Activated CD4-positive, alpha-beta T cell treated with anti-CD3 and anti-CD28 coated beads for 36 hours (primary cell): ENCODE results near the gene ODAD2. TPM values are rescaled to one million over a fixed set of nuclear protein-coding genes. Genes with fewer than 3 reads are reported as not detected.

Experiments
- ATAC-seq: fragments of 200-7000 bp; cut with Tn5 transposase; one replicate; pipeline ENCODE4 v1.10.0; 2021; ENCODE audit warnings: mild to moderate bottlenecking, moderate library complexity
- CTCF ChIA-PET: fragments of 350-600 bp; sonication (Branson Sonifier 250); formaldehyde crosslinking; loops from one replicate; lab custom pipeline; 2021; ENCODE audit warnings: antibody characterized with exemption; lab: Charles Lee
- POLR2A ChIA-PET: fragments of 350-600 bp; sonication (Branson Sonifier 250); formaldehyde crosslinking; loops from one replicate; lab custom pipeline; 2021; ENCODE audit warnings: antibody characterized with exemption, inconsistent platforms; lab: Charles Lee
- DNase-seq: peaks from one replicate; pipeline ENCODE4 v3.0.0-alpha.2; 2020
- H3K27ac Mint-ChIP-seq: one replicate; pipeline ENCODE4 v1.8.0; 2021; ENCODE audit warnings: mixed read lengths
- H3K27me3 Mint-ChIP-seq: one replicate; pipeline ENCODE4 v1.8.0; 2021; ENCODE audit warnings: mixed read lengths
- H3K36me3 Mint-ChIP-seq: one replicate; pipeline ENCODE4 v1.8.0; 2021; ENCODE audit warnings: low read depth, mixed read lengths
- H3K4me1 Mint-ChIP-seq: one replicate; pipeline ENCODE4 v1.8.0; 2021; ENCODE audit warnings: mixed read lengths
- H3K4me3 Mint-ChIP-seq: one replicate; pipeline ENCODE4 v1.8.0; 2021; ENCODE audit warnings: mild to moderate bottlenecking, moderate library complexity, mixed read lengths
- H3K9me3 Mint-ChIP-seq: one replicate; pipeline ENCODE4 v1.8.0; 2021; ENCODE audit warnings: low read depth, mixed read lengths
- intact Hi-C, 2 experiments: fragments of 100-400 bp; cut with DNase I in 1 of 2; cut with micrococcal nuclease in 1 of 2; formaldehyde crosslinking; loops; one replicate each; pipeline versions ENCODE4 v1.14.2 to v1.15.1; 2022 to 2024; cut with DNase I, micrococcal nuclease
- total RNA-seq, 2 experiments: library from RNA; stranded (reverse); gene quantifications; one replicate each; pipeline ENCODE4 v1.2.3, GENCODE V29; 2021

Gene ODAD2
- total RNA-seq, 2 experiments from 2014 or later = 0.23 TPM; not detected in 1

- H3K9me3 Mint-ChIP-seq = no peaks in the 10 kb centered on the region
- intact Hi-C loops = no loop called here
- no peaks in the 10 kb centered on the region for H3K36me3 Mint-ChIP-seq
- no peak overlapping the region for H3K4me3 Mint-ChIP-seq
- DNase-seq (no peak), ATAC-seq (no peak)
- H3K4me1 Mint-ChIP-seq = no peaks in the 10 kb centered on the region
- ChIA-PET CTCF (no interaction called here), POLR2A (no interaction called here)
- H3K27ac Mint-ChIP-seq = no peak overlapping the region
- H3K27me3 Mint-ChIP-seq = peaks cover 32% of the 10 kb centered on the region
Observed at GRCh38 chr10:27801171-27801785, 197.6 kb downstream of the ODAD2 start.

DNA sequence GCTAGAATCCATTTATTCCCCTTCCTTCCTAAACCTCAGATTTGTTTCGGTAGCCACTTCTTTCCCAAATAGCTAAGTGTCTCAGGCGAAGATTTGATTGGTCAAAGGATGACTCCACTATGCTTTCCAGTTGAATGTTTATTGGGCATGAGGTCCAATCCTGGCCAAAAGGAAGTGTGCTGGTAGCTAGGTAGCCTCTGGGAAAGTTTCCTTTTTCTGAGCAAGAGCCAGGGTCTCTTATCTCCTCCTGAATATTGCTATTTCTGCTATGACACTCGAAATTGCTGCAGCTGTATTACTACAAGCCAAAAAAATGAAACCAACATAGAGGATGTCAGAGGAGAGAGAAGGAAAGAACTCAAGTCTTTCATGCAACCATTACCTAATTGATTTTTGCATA, 199.8 kb downstream of the ODAD2 start:
- Mint-ChIP-seq H3K4me3 (no peak overlapping the region), H3K36me3 (no peaks in the 10 kb centered on the region), H3K9me3 (no peaks in the 10 kb centered on the region), H3K27ac (no peak overlapping the region), H3K27me3 (peaks cover 26% of the 10 kb centered on the region), H3K4me1 (no peaks in the 10 kb centered on the region)
- ATAC-seq (no peak), DNase-seq (no peak)
- ChIA-PET CTCF (no interaction called here), POLR2A (no interaction called here)
- intact Hi-C loops = no loop called here

DNA sequence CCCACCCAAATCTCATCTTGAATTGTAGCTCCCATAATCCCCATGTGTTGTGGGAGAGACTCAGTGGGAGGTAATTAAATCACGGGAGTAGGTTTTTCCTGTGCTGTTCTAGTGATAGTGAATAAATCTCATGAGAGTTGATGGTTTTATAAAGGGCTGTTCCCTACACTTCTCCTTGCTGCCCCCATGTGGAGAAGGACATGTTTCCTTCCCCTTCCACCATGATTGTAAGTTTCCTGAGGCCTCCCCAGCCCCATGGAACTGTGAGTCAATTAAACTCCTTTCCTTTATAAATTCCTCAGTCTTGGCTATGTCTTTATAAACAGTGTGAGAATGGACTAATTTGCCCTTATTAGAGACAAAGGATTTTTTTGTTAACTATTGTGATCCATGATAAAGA, 204.7 kb downstream of the ODAD2 start:
- Mint-ChIP-seq H3K27ac (no peak overlapping the region), H3K9me3 (no peaks in the 10 kb centered on the region), H3K4me1 (no peaks in the 10 kb centered on the region), H3K36me3 (no peaks in the 10 kb centered on the region), H3K4me3 (no peak overlapping the region), H3K27me3 (peaks cover 27% of the 10 kb centered on the region)
- DNase-seq (peak; percentile 12), ATAC-seq (no peak)
- POLR2A ChIA-PET = no interaction called here
- intact Hi-C loops = no loop called here
- CTCF ChIA-PET = no interaction called here

- Mint-ChIP-seq H3K36me3 (no peaks in the 10 kb centered on the region), H3K9me3 (no peaks in the 10 kb centered on the region), H3K4me1 (no peaks in the 10 kb centered on the region), H3K27me3 (peaks cover 27% of the 10 kb centered on the region), H3K4me3 (no peak overlapping the region), H3K27ac (no peak overlapping the region)
- DNase-seq = no peak
- ATAC-seq = no peak
- ChIA-PET POLR2A (no interaction called here), CTCF (interaction anchor here (1.0 to 1.1 kb wide), 2 partner anchors 11 to 14 kb away, joined by 3 to 5 read pairs; no protein-coding TSS in a partner anchor)
- intact Hi-C loops = no loop called here
Observed at GRCh38 chr10:27792216-27792615, 206.7 kb downstream of the ODAD2 start.

- Mint-ChIP-seq H3K9me3 (no peaks in the 10 kb centered on the region), H3K4me1 (no peaks in the 10 kb centered on the region), H3K27me3 (peaks cover 12% of the 10 kb centered on the region), H3K36me3 (no peaks in the 10 kb centered on the region), H3K4me3 (no peak overlapping the region), H3K27ac (no peak overlapping the region)
- intact Hi-C loops = no loop called here
- CTCF ChIA-PET = interaction anchor here (0.6 to 2.1 kb wide), 6 partner anchors 58 to 609 kb away, joined by 3 to 10 read pairs (median 4); no protein-coding TSS in a partner anchor
- ATAC-seq (no peak), DNase-seq (no peak)
- POLR2A ChIA-PET = no interaction called here
Observed at GRCh38 chr10:27784272-27784671, 214.6 kb downstream of the ODAD2 start.

- no peaks in the 10 kb centered on the region for H3K4me1 Mint-ChIP-seq
- H3K36me3 Mint-ChIP-seq = no peaks in the 10 kb centered on the region
- H3K27me3 Mint-ChIP-seq = peaks cover 11% of the 10 kb centered on the region
- DNase-seq (peak; percentile 54), ATAC-seq (peak; percentile 86)
- ChIA-PET POLR2A (no interaction called here), CTCF (interaction anchor here (0.6 to 2.1 kb wide), 6 partner anchors 57 to 610 kb away, joined by 3 to 10 read pairs (median 4); no protein-coding TSS in a partner anchor)
- intact Hi-C loops = loop anchor here in 1 of 2 experiments (1.0 kb wide), 2 partner anchors 396 to 458 kb away; no protein-coding TSS in a partner anchor
- no peak overlapping the region for H3K27ac Mint-ChIP-seq
- no peaks in the 10 kb centered on the region for H3K9me3 Mint-ChIP-seq
- H3K4me3 Mint-ChIP-seq = no peak overlapping the region
Observed at GRCh38 chr10:27783660-27784059, 215.2 kb downstream of the ODAD2 start.

GRCh38 chr10:27779462-27780015, 219.3 kb downstream of the ODAD2 start:
- H3K27me3 Mint-ChIP-seq = peaks cover 28% of the 10 kb centered on the region
- DNase-seq (no peak), ATAC-seq (no peak)
- no peak overlapping the region for H3K4me3 Mint-ChIP-seq
- intact Hi-C loops = no loop called here
- H3K4me1 Mint-ChIP-seq = no peaks in the 10 kb centered on the region
- ChIA-PET POLR2A (no interaction called here), CTCF (no interaction called here)
- no peak overlapping the region for H3K27ac Mint-ChIP-seq
- H3K9me3 Mint-ChIP-seq = no peaks in the 10 kb centered on the region
- H3K36me3 Mint-ChIP-seq = no peaks in the 10 kb centered on the region

DNA sequence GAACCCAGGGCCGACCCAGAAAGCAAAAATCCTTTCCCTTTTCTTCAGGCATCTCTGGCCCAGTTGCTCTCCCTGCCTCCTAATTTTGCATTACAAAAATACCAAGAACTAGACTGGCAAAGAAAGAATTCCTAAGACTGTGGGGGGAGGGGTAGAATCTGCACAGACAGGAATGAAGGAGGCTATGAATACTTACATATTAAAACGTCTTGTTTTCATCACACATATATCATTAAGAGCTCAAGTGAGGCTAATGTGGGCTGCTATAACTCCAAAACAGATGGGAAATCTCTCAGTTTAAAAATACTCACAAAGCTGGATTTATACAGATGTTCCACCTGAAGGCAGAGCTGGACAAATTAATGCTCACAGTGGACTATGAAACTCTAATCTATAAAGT, 224.0 kb downstream of the ODAD2 start:
- H3K4me3 Mint-ChIP-seq = no peak overlapping the region
- H3K27me3 Mint-ChIP-seq = peaks cover 40% of the 10 kb centered on the region
- no peak overlapping the region for H3K27ac Mint-ChIP-seq
- intact Hi-C loops = no loop called here
- H3K4me1 Mint-ChIP-seq = peaks cover 4% of the 10 kb centered on the region
- ATAC-seq (no peak), DNase-seq (no peak)
- H3K9me3 Mint-ChIP-seq = no peaks in the 10 kb centered on the region
- H3K36me3 Mint-ChIP-seq = no peaks in the 10 kb centered on the region
- CTCF ChIA-PET = interaction anchor here (1.0 kb wide), 1 partner anchor 405 kb away, joined by 3 read pairs; no protein-coding TSS in a partner anchor
- POLR2A ChIA-PET = no interaction called here

DNA sequence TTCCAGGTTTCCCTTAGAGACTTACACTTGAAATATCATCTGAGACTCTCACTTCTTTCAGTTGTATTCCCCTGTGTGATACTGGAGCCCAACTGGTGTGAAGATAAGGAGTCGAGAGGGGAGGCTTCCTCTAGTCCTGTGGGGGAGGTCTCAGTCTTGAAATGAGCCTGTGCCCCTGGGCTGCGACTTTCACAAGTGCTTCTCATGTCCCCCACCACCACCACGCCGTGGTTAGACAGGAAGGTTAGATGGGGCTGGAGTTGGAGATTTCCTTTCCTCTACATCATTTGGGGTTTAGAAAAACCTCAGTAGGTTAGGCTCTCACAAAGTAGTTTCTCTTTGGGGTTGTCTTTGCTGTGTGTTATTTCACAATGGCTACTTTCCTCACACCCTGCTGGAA, 227.6 kb downstream of the ODAD2 start:
- peaks cover 37% of the 10 kb centered on the region for H3K27me3 Mint-ChIP-seq
- CTCF ChIA-PET = no interaction called here
- intact Hi-C loops = no loop called here
- DNase-seq (peak; percentile 23), ATAC-seq (peak; percentile 53)
- H3K9me3 Mint-ChIP-seq = no peaks in the 10 kb centered on the region
- peaks cover 4% of the 10 kb centered on the region for H3K4me1 Mint-ChIP-seq
- no peak overlapping the region for H3K27ac Mint-ChIP-seq
- POLR2A ChIA-PET = no interaction called here
- H3K4me3 Mint-ChIP-seq = no peak overlapping the region
- no peaks in the 10 kb centered on the region for H3K36me3 Mint-ChIP-seq

- Mint-ChIP-seq H3K36me3 (no peaks in the 10 kb centered on the region), H3K27me3 (peaks cover 32% of the 10 kb centered on the region), H3K4me3 (no peak overlapping the region), H3K27ac (no peak overlapping the region), H3K4me1 (peaks cover 4% of the 10 kb centered on the region), H3K9me3 (no peaks in the 10 kb centered on the region)
- DNase-seq (no peak), ATAC-seq (no peak)
- ChIA-PET POLR2A (no interaction called here), CTCF (interaction anchor here (0.6 kb wide), 1 partner anchor 1836 kb away, joined by 4 read pairs; no protein-coding TSS in a partner anchor)
- intact Hi-C loops = no loop called here
Observed at GRCh38 chr10:27770181-27770580, 228.7 kb downstream of the ODAD2 start.
